ENCODE results near the gene ARHGEF26. TPM values are rescaled to one million over a fixed set of nuclear protein-coding genes. Genes with fewer than 3 reads are reported as not detected.

ARHGEF26 gene
- total RNA-seq, 1 experiment from 2014 or later = 13.7 TPM

- WGBS (ENCODE audit: extremely low coverage, insufficient read length, low lambda C conversion rate) = no CpG with 5 or more reads among the region's 4 CpGs
- Histone ChIP-seq H3K4me2 (ENCODE audit: insufficient read depth, insufficient read length, low read length) (no peak overlapping the region), H2BK12ac (ENCODE audit: insufficient read length, low read depth, low read length) (no peak overlapping the region), H3K4ac (ENCODE audit: low read depth, low read length) (no peak overlapping the region), H3K27ac (ENCODE audit: insufficient read length, low read depth, low read length) (no peak overlapping the region), H2BK15ac (ENCODE audit: low read depth, low read length) (no peak overlapping the region), H2BK5ac (ENCODE audit: insufficient read length, low read length) (no peak overlapping the region), H2AK5ac (ENCODE audit: insufficient read length, low read length) (no peak overlapping the region), H3K9ac (ENCODE audit: extremely low read depth, insufficient read length, low read length) (no peak overlapping the region), H3K9me3 (ENCODE audit: control insufficient read depth, low read depth, low read length) (no peaks in the 10 kb centered on the region), H2BK120ac (ENCODE audit: low read depth, low read length, poor library complexity, severe bottlenecking) (no peak overlapping the region), H3K14ac (ENCODE audit: insufficient read depth, low read length) (no peak overlapping the region), H4K20me1 (ENCODE audit: control insufficient read depth, insufficient read depth, insufficient read length) (no peaks in the 10 kb centered on the region), H2BK20ac (ENCODE audit: low read depth, low read length, poor library complexity, severe bottlenecking) (no peak overlapping the region), H3K79me2 (ENCODE audit: insufficient read depth, low read length) (no peaks in the 10 kb centered on the region), H3K27me3 (ENCODE audit: insufficient read depth, low read length) (no peaks in the 10 kb centered on the region), H4K91ac (ENCODE audit: insufficient read length, low read depth, low read length) (no peak overlapping the region), H4K8ac (replicated peaks; ENCODE audit: insufficient read length, low read depth, low read length) (no peak overlapping the region), H3K4me1 (ENCODE audit: insufficient read depth, low read length) (no peaks in the 10 kb centered on the region), H3K23me2 (ENCODE audit: insufficient read length, low read depth, low read length, poor library complexity, severe bottlenecking) (no peaks in the 10 kb centered on the region), H3K23ac (ENCODE audit: insufficient read length, low read depth, low read length) (no peak overlapping the region), H3T11ph (ENCODE audit: low read length) (no peak overlapping the region), H3K18ac (ENCODE audit: insufficient read length, low read depth, low read length) (no peak overlapping the region), H4K5ac (ENCODE audit: insufficient read length, low read depth, low read length) (no peak overlapping the region), H2AFZ (ENCODE audit: low read length) (no peak overlapping the region), H3K79me1 (ENCODE audit: insufficient read depth, low read depth, low read length, poor library complexity, severe bottlenecking) (no peaks in the 10 kb centered on the region), H3K56ac (ENCODE audit: insufficient read length, low read depth, low read length) (no peak overlapping the region)
- H3K4me3 Mint-ChIP-seq = no peak overlapping the region
- TF ChIP-seq CTCF (conservative IDR thresholded peaks at IDR 0.05) = no peak
- H3K9me3 Mint-ChIP-seq = peaks cover 16 to 17% of the 10 kb centered on the region in 2 experiments
- no peak overlapping the region for H3K27ac Mint-ChIP-seq
- 0 out of 4 replicates have a peak, but pooled peaks cover 0 to 2% of the 10 kb centered on the region in 2 experiments for H3K4me1 Mint-ChIP-seq
- H3K27me3 Mint-ChIP-seq (ENCODE audit: low read depth) = no peaks in the 10 kb centered on the region; the same call in 1 of the 2 replicates
- H3K36me3 Mint-ChIP-seq (ENCODE audit: insufficient read depth in 1 of 3, low read depth in 3 of 3) = peaks cover 6 to 28% (median 9%) of the 10 kb centered on the region in 3 experiments; a peak in 6 of 7 replicates
- DNase-seq = no peak
Measured at GRCh38 chr3:154085799-154086198, 35.4 kb upstream of the ARHGEF26 start.

Data from H9 (cell line).